PC-3 (cell line): ENCODE measurements around the gene TMEM174. TPM values are rescaled to one million over a fixed set of nuclear protein-coding genes. Genes with fewer than 3 reads are reported as not detected.
A peak's percentile ranks its signal among the peaks of the same experiment; 100 is the strongest.

ENCODE experiments used
- ATAC-seq: fragments of 200-7000 bp; cut with Tn5 transposase; 2 replicates; pipeline ENCODE4 v1.9.1; 2020; ENCODE audit warnings: mild to moderate bottlenecking, moderate library complexity
- BruUV-seq: library from RNA; stranded (reverse); fragments of 400-500 nt; replicated peaks from 2 replicates; lab custom pipeline; 2021; lab: Mats Ljungman, UMichigan
- CTCF ChIA-PET: fragments of 300-600 bp; sonication (Branson Sonifier 250); formaldehyde crosslinking; loops from one replicate; lab custom pipeline; 2022; ENCODE audit warnings: antibody characterized with exemption; lab: Charles Lee
- POLR2A ChIA-PET: fragments of 300-600 bp; sonication (Branson Sonifier 250); formaldehyde crosslinking; loops from one replicate; lab custom pipeline; 2022; ENCODE audit warnings: antibody characterized with exemption; ENCODE audit not compliant: unreplicated experiment; lab: Charles Lee
- DNase-seq: peaks from one replicate; pipeline ENCODE4 v3.0.0-alpha.2; 2015
- H2AFZ ChIP-seq: fragments of 300-600 bp; sonication (generic); 2 replicates; pipeline ENCODE4 v1.6.0; 2016; ENCODE audit warnings: antibody characterized with exemption, low read length
- H3F3A ChIP-seq: fragments of 300-600 bp; sonication (generic); one replicate; pipeline ENCODE4 v1.6.0; 2017; ENCODE audit warnings: antibody characterized with exemption, low read length, control low read depth, mild to moderate bottlenecking; ENCODE audit not compliant: unreplicated experiment
- H3K27ac ChIP-seq: fragments of 300-600 bp; sonication (generic); 2 replicates; pipeline ENCODE4 v1.5.1; 2016; ENCODE audit warnings: mild to moderate bottlenecking, low read length
- H3K27me3 ChIP-seq: fragments of 300-600 bp; sonication (generic); 2 replicates; pipeline ENCODE4 v1.6.1; 2016; ENCODE audit warnings: low read length, mixed read lengths
- H3K36me3 ChIP-seq: fragments of 300-600 bp; sonication (generic); 2 replicates; pipeline ENCODE4 v1.6.1; 2016; ENCODE audit warnings: low read depth, mixed run types, low read length, mixed read lengths
- H3K4me1 ChIP-seq: fragments of 300-600 bp; sonication (generic); 2 replicates; pipeline ENCODE4 v1.5.1; 2016; ENCODE audit warnings: low read length; ENCODE audit not compliant: insufficient read depth
- H3K4me2 ChIP-seq: fragments of 300-600 bp; sonication (generic); 2 replicates; pipeline ENCODE4 v1.6.0; 2016; ENCODE audit warnings: low read length
- H3K4me3 ChIP-seq: fragments of 300-600 bp; sonication (generic); 2 replicates; pipeline ENCODE4 v1.5.1; 2016; ENCODE audit warnings: mild to moderate bottlenecking, low read length, mixed read lengths
- H3K79me2 ChIP-seq: fragments of 300-600 bp; sonication (generic); 2 replicates; pipeline ENCODE4 v1.6.1; 2017; ENCODE audit warnings: low read length, mixed read lengths
- H3K9ac ChIP-seq: fragments of 300-600 bp; sonication (generic); 2 replicates; pipeline ENCODE4 v1.6.0; 2016; ENCODE audit warnings: mild to moderate bottlenecking, low read length
- H3K9me2 ChIP-seq: fragments of 300-600 bp; sonication (generic); replicated peaks from 2 replicates; pipeline ENCODE4 v1.6.1; 2016; ENCODE audit warnings: mixed run types, low read length, mixed read lengths
- H3K9me3 ChIP-seq: fragments of 300-600 bp; sonication (generic); 2 replicates; pipeline ENCODE4 v1.6.1; 2016; ENCODE audit warnings: low read length, mixed read lengths
- H4K20me1 ChIP-seq: fragments of 300-600 bp; sonication (generic); 2 replicates; pipeline ENCODE4 v1.6.1; 2016; ENCODE audit warnings: low read length, mixed read lengths
- CTCF ChIP-seq: fragments of 300-600 bp; sonication (generic); conservative IDR thresholded peaks from 2 replicates; pipeline ENCODE4 v1.5.1; 2017; ENCODE audit warnings: antibody characterized with exemption, low read depth, mild to moderate bottlenecking, low read length
- EZH2 ChIP-seq: fragments of 300-600 bp; sonication (generic); IDR thresholded peaks from one replicate; pipeline ENCODE4 v1.6.1; 2017; ENCODE audit warnings: antibody characterized with exemption, mild to moderate bottlenecking, low read length; ENCODE audit not compliant: unreplicated experiment
- EZH2phosphoT487 ChIP-seq: fragments of 300-600 bp; sonication (generic); IDR thresholded peaks from 2 replicates; pipeline ENCODE4 v1.6.1; 2018; ENCODE audit warnings: mild to moderate bottlenecking, antibody characterized with exemption, low read length, borderline replicate concordance
- intact Hi-C: fragments of 100-400 bp; cut with micrococcal nuclease; formaldehyde crosslinking; loops from 2 replicates; pipeline ENCODE4 v1.9.0; 2023
- total RNA-seq: library from RNA; depleted of rRNA; stranded (reverse); fragments of >200 nt; gene quantifications from 2 replicates; pipeline ENCODE4 v1.2.3, GENCODE V29; 2014

The TMEM174 gene
- total RNA-seq, 1 experiment from 2014 or later: not detected

GRCh38 chr5:73170522-73170921 is 2.5 kb upstream of the TMEM174 start:
- H3K4me3 ChIP-seq: no peak overlapping the region
- H2AFZ ChIP-seq: no peak overlapping the region
- no peaks in the 10 kb centered on the region for H3K79me2 ChIP-seq
- peak; percentile 53 for TF ChIP-seq CTCF
- no peak for TF ChIP-seq EZH2
- H3K36me3 ChIP-seq: no peaks in the 10 kb centered on the region
- no TSS peak for BruUV-seq
- H3K4me2 ChIP-seq: no peak overlapping the region
- H3K9me2 ChIP-seq: no peaks in the 10 kb centered on the region
- no peaks in the 10 kb centered on the region for H3K9me3 ChIP-seq
- H3K4me1 ChIP-seq: no peaks in the 10 kb centered on the region
- no peaks in the 10 kb centered on the region for H3F3A ChIP-seq
- H3K27me3 ChIP-seq: no peaks in the 10 kb centered on the region
- no peaks in the 10 kb centered on the region for H4K20me1 ChIP-seq
- intact Hi-C loops: no loop called here
- no peak overlapping the region for H3K9ac ChIP-seq
- DNase-seq (peak; percentile 36), ATAC-seq (no peak)
- ChIA-PET POLR2A (no interaction called here), CTCF (interaction anchor here (1.5 kb wide), 1 partner anchor 45 kb away, joined by 4 read pairs; no protein-coding TSS in a partner anchor)
- H3K27ac ChIP-seq: no peak overlapping the region

GRCh38 chr5:73171495-73171894 is 1.5 kb upstream of the TMEM174 start:
- H4K20me1 ChIP-seq: no peaks in the 10 kb centered on the region
- H3K9me2 ChIP-seq: no peaks in the 10 kb centered on the region
- intact Hi-C loops: no loop called here
- CTCF ChIA-PET: interaction anchor here (0.7 to 1.5 kb wide), 2 partner anchors 44 to 89 kb away, joined by 3 to 4 read pairs; no protein-coding TSS in a partner anchor
- H3K36me3 ChIP-seq: no peaks in the 10 kb centered on the region
- H3K4me3 ChIP-seq: no peak overlapping the region
- no peaks in the 10 kb centered on the region for H3K79me2 ChIP-seq
- no peaks in the 10 kb centered on the region for H3F3A ChIP-seq
- TF ChIP-seq EZH2phosphoT487: no peak
- TF ChIP-seq CTCF: no peak
- TF ChIP-seq EZH2: no peak
- DNase-seq (peak; percentile 8), ATAC-seq (no peak)
- BruUV-seq: no TSS peak
- H3K27ac ChIP-seq: no peak overlapping the region
- POLR2A ChIA-PET: no interaction called here
- no peaks in the 10 kb centered on the region for H3K9me3 ChIP-seq
- no peak overlapping the region for H3K9ac ChIP-seq
- no peak overlapping the region for H3K4me2 ChIP-seq
- no peaks in the 10 kb centered on the region for H3K4me1 ChIP-seq
- H3K27me3 ChIP-seq: no peaks in the 10 kb centered on the region
- H2AFZ ChIP-seq: no peak overlapping the region

- H3K9me2 ChIP-seq: no peaks in the 10 kb centered on the region
- TF ChIP-seq CTCF (no peak), EZH2 (no peak), EZH2phosphoT487 (no peak)
- H3K36me3 ChIP-seq: no peaks in the 10 kb centered on the region
- H3K4me2 ChIP-seq: no peak overlapping the region
- intact Hi-C loops: no loop called here
- H3K4me3 ChIP-seq: no peak overlapping the region
- DNase-seq (no peak), ATAC-seq (no peak)
- no TSS peak for BruUV-seq
- no peaks in the 10 kb centered on the region for H3K9me3 ChIP-seq
- H3K27me3 ChIP-seq: no peaks in the 10 kb centered on the region
- H2AFZ ChIP-seq: no peak overlapping the region
- H3F3A ChIP-seq: no peaks in the 10 kb centered on the region
- POLR2A ChIA-PET: no interaction called here
- no peaks in the 10 kb centered on the region for H3K4me1 ChIP-seq
- no peak overlapping the region for H3K27ac ChIP-seq
- H4K20me1 ChIP-seq: no peaks in the 10 kb centered on the region
- H3K79me2 ChIP-seq: no peaks in the 10 kb centered on the region
- no peak overlapping the region for H3K9ac ChIP-seq
- CTCF ChIA-PET: no interaction called here
Measured at GRCh38 chr5:73174100-73174815, 1.3 kb downstream of the TMEM174 start.
